ENCODE results near the gene RET.

DNA sequence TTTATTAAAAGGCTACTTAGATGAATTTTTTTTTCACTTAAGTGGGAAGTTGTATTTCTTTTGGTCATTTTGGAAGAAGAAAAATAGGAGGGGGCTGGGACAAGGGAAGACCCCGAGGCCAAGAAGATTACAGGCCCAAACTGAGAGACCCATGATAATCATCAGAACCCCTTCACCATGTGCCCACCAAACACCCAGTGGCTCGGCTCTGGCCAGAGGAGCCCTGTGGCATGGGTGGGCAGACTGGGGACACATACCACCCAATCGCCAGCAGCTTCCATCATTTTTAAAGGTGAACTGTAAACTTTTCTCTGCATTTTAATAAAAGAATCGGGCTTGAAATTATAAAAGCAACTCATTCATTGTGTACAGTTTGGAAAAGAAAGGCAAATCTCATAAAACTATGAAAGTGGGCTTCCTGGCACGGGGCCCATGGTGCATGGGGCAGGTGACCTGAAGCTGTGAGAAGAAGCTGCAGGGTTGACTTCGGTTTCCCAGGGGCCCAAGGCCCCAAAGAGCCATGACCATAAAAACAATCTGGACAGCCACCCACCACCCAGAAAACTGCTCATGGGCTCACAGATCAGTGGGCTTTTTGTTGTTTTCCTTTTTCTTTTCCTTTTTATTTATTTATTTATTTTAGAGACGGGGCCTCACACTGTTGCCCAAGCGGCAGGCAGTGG, 29.4 kb upstream of the RET start:
- TF ChIP-seq, protein P1, sequence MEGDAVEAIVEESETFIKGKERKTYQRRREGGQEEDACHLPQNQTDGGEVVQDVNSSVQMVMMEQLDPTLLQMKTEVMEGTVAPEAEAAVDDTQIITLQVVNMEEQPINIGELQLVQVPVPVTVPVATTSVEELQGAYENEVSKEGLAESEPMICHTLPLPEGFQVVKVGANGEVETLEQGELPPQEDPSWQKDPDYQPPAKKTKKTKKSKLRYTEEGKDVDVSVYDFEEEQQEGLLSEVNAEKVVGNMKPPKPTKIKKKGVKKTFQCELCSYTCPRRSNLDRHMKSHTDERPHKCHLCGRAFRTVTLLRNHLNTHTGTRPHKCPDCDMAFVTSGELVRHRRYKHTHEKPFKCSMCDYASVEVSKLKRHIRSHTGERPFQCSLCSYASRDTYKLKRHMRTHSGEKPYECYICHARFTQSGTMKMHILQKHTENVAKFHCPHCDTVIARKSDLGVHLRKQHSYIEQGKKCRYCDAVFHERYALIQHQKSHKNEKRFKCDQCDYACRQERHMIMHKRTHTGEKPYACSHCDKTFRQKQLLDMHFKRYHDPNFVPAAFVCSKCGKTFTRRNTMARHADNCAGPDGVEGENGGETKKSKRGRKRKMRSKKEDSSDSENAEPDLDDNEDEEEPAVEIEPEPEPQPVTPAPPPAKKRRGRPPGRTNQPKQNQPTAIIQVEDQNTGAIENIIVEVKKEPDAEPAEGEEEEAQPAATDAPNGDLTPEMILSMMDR (IDR thresholded peaks at IDR 0.05; ENCODE audit: control extremely low read depth in 1 of 3, insufficient read depth in 1 of 3, low read depth in 1 of 3, low read length in 3 of 3) = no peak
- TF ChIP-seq, protein P2, sequence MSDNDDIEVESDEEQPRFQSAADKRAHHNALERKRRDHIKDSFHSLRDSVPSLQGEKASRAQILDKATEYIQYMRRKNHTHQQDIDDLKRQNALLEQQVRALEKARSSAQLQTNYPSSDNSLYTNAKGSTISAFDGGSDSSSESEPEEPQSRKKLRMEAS (IDR thresholded peaks at IDR 0.05) = no peak
- TF ChIP-seq RFX5 (IDR thresholded peaks at IDR 0.05; ENCODE audit: borderline replicate concordance, low read depth, low read length) (no peak), EP300 (IDR thresholded peaks at IDR 0.05; ENCODE audit: borderline replicate concordance in 1 of 2, low read depth in 2 of 2, low read length in 2 of 2) (no peak), TEAD4 (IDR thresholded peaks at IDR 0.05; ENCODE audit: low read depth, low read length) (no peak), YY1 (IDR thresholded peaks at IDR 0.05; ENCODE audit: low read depth, low read length) (no peak), EGR1 (IDR thresholded peaks at IDR 0.05; ENCODE audit: borderline replicate concordance, low read depth, low read length) (no peak), BACH1 (IDR thresholded peaks at IDR 0.05; ENCODE audit: low read length) (no peak), POLR2AphosphoS5 (IDR thresholded peaks at IDR 0.05; ENCODE audit: low read depth, low read length) (no peak), CBX8 (IDR thresholded peaks at IDR 0.05; ENCODE audit: borderline replicate concordance, low read depth, low read length) (no peak), POLR2A (IDR thresholded peaks at IDR 0.05; ENCODE audit: control extremely low read depth in 1 of 2, low read depth in 2 of 2, low read length in 2 of 2) (no peak)
- TF ChIP-seq, protein P3, sequence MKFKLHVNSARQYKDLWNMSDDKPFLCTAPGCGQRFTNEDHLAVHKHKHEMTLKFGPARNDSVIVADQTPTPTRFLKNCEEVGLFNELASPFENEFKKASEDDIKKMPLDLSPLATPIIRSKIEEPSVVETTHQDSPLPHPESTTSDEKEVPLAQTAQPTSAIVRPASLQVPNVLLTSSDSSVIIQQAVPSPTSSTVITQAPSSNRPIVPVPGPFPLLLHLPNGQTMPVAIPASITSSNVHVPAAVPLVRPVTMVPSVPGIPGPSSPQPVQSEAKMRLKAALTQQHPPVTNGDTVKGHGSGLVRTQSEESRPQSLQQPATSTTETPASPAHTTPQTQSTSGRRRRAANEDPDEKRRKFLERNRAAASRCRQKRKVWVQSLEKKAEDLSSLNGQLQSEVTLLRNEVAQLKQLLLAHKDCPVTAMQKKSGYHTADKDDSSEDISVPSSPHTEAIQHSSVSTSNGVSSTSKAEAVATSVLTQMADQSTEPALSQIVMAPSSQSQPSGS (IDR thresholded peaks at IDR 0.05; ENCODE audit: low read length) = no peak

Data from H1 (cell line).